SK-N-SH (cell line): ENCODE results near the gene TFB2M. TPM values are rescaled to one million over a fixed set of nuclear protein-coding genes. Genes with fewer than 3 reads are reported as not detected.

Source experiments
- CTCF ChIA-PET: fragments of 300-600, 350-600 bp; formaldehyde crosslinking; extraction: SDS; loops from one replicate; lab custom pipeline; 2021; lab: Yijun Ruan, JAX
- POLR2A ChIA-PET: fragments of 350-600 bp; sonication (Branson Sonifier 250); formaldehyde crosslinking; extraction: SDS; loops from one replicate; lab custom pipeline; 2020; ENCODE audit warnings: antibody characterized with exemption, inconsistent platforms; lab: Yijun Ruan, JAX
- DNase-seq: peaks from one replicate; pipeline ENCODE4 v3.0.0; 2012
- H2AFZ ChIP-seq: fragments of 200-600 bp; sonication (generic); 2 replicates; pipeline ENCODE4 v1.8.1; 2016; ENCODE audit warnings: antibody characterized with exemption, mild to moderate bottlenecking, low read depth
- H3F3A ChIP-seq: fragments of 200-600 bp; sonication (generic); replicated peaks from 2 replicates; pipeline ENCODE3; 2016; ENCODE audit warnings: antibody characterized with exemption, mild to moderate bottlenecking; ENCODE audit not compliant: insufficient read depth
- H3K27ac ChIP-seq, 2 experiments: fragments of 200-500 bp in 1 of 2; fragments of 200-600 bp in 1 of 2; sonication (Bioruptor generic) in 1 of 2; sonication (generic), shearing (Covaris generic) in 1 of 2; 2 replicates each; pipeline versions ENCODE4 v1.5.1 to v1.6.1; 2014 to 2016; ENCODE audit warnings: low read depth in 2 of 2, inconsistent platforms in 1 of 2, low read length in 1 of 2, mild to moderate bottlenecking in 1 of 2, mixed read lengths in 1 of 2
- H3K27me3 ChIP-seq: fragments of 200-600 bp; sonication (generic), shearing (Covaris generic); 2 replicates; pipeline ENCODE4 v1.6.1; 2016; ENCODE audit warnings: mixed run types; ENCODE audit not compliant: insufficient read depth
- H3K36me3 ChIP-seq, 2 experiments: fragments of 200-500 bp in 1 of 2; fragments of 200-600 bp in 1 of 2; sonication (Bioruptor generic) in 1 of 2; sonication (generic) in 1 of 2; replicated peaks in 1 of 2; 2 replicates each; pipeline versions ENCODE3 to v1.5.1; 2014 to 2016; ENCODE audit warnings: low read length in 1 of 2, mild to moderate bottlenecking in 1 of 2; ENCODE audit not compliant: insufficient read depth in 2 of 2, control insufficient read depth in 1 of 2
- H3K4me1 ChIP-seq, 2 experiments: fragments of 200-500 bp in 1 of 2; fragments of 200-600 bp in 1 of 2; sonication (Bioruptor generic) in 1 of 2; sonication (generic), shearing (Covaris generic) in 1 of 2; 2 replicates each; pipeline versions ENCODE4 v1.5.1 to v1.6.1; 2014 to 2016; ENCODE audit warnings: low read depth in 1 of 2, low read length in 1 of 2, mixed run types in 1 of 2; ENCODE audit not compliant: insufficient read depth in 2 of 2, control insufficient read depth in 1 of 2
- H3K4me2 ChIP-seq: fragments of 200-600 bp; sonication (generic), shearing (Covaris generic); 2 replicates; pipeline ENCODE4 v1.6.1; 2017; ENCODE audit warnings: mixed run types
- H3K4me3 ChIP-seq, 2 experiments: fragments of 200-500 bp in 1 of 2; fragments of 200-600 bp in 1 of 2; sonication (Bioruptor generic) in 1 of 2; sonication (generic), shearing (Covaris generic) in 1 of 2; 2 replicates each; pipeline versions ENCODE4 v1.5.1 to v1.8.1; 2014 to 2016; ENCODE audit warnings: low read depth in 2 of 2, inconsistent platforms in 1 of 2, low read length in 1 of 2, mild to moderate bottlenecking in 1 of 2, mixed read lengths in 1 of 2, moderate library complexity in 1 of 2
- H3K79me2 ChIP-seq: fragments of 200-600 bp; sonication (generic); 2 replicates; pipeline ENCODE4 v1.8.1; 2017; ENCODE audit warnings: mild to moderate bottlenecking; ENCODE audit not compliant: insufficient read depth
- H3K9ac ChIP-seq: fragments of 200-600 bp; sonication (generic); 2 replicates; pipeline ENCODE4 v1.6.1; 2017; ENCODE audit warnings: mixed run types
- H3K9me2 ChIP-seq: fragments of 200-600 bp; sonication (generic); 2 replicates; pipeline ENCODE4 v1.6.1; 2017; ENCODE audit warnings: mixed run types
- H3K9me3 ChIP-seq: fragments of 200-600 bp; sonication (generic); 2 replicates; pipeline ENCODE4 v1.6.1; 2017; ENCODE audit warnings: mixed run types, mild to moderate bottlenecking, moderate library complexity
- H4K20me1 ChIP-seq: fragments of 200-600 bp; sonication (generic); 2 replicates; pipeline ENCODE4 v1.6.1; 2017; ENCODE audit warnings: mild to moderate bottlenecking, mixed run types; ENCODE audit not compliant: insufficient read depth
- CHD2 ChIP-seq: fragments of 150-350 bp; IDR thresholded peaks from 2 replicates; pipeline ENCODE4 v1.6.1; 2018; ENCODE audit warnings: low read length; ENCODE audit not compliant: partially characterized antibody
- ELF1 ChIP-seq: IDR thresholded peaks from 2 replicates; pipeline ENCODE4 v1.4.0; 2012
- FOXJ3 ChIP-seq: sonication (generic); formaldehyde crosslinking; IDR thresholded peaks from 2 replicates; pipeline ENCODE4 v1.5.1; 2020; ENCODE audit warnings: mild to moderate bottlenecking, missing genetic modification reagents
- FOXM1 ChIP-seq: IDR thresholded peaks from 2 replicates; pipeline ENCODE4 v1.4.0; 2012; ENCODE audit warnings: low read depth, mild to moderate bottlenecking
- JUND ChIP-seq: IDR thresholded peaks from 2 replicates; pipeline ENCODE4 v1.4.0; 2012
- PBX3 ChIP-seq: IDR thresholded peaks from 2 replicates; pipeline ENCODE4; 2012
- RCOR1 ChIP-seq: fragments of 150-350 bp; IDR thresholded peaks from 2 replicates; pipeline ENCODE4 v1.6.1; 2017; ENCODE audit warnings: antibody characterized with exemption, low read length
- REST ChIP-seq: IDR thresholded peaks from 2 replicates; pipeline ENCODE4 v1.6.1; 2012; ENCODE audit warnings: mild to moderate bottlenecking, low read depth, low read length, moderate library complexity
- RXRA ChIP-seq: IDR thresholded peaks from 2 replicates; pipeline ENCODE4 v1.4.0; 2012; ENCODE audit warnings: low read depth, mild to moderate bottlenecking, borderline replicate concordance
- USF1 ChIP-seq: IDR thresholded peaks from 2 replicates; pipeline ENCODE4 v1.4.0; 2012; ENCODE audit warnings: low read depth, borderline replicate concordance
- USF2 ChIP-seq: fragments of 150-350 bp; IDR thresholded peaks from 2 replicates; pipeline ENCODE4 v1.6.1; 2017; ENCODE audit warnings: antibody characterized with exemption, low read length, low read depth, borderline replicate concordance
- ZBTB33 ChIP-seq: IDR thresholded peaks from 2 replicates; pipeline ENCODE4 v1.4.0; 2012; ENCODE audit warnings: low read depth, borderline replicate concordance
- WGBS: methylation state at CpG from one replicate; pipeline ENCODE4 v1.1.6; 2017; ENCODE audit warnings: low lambda C conversion rate; 5-methylcytosine and 5-hydroxymethylcytosine counted together
- polyA plus RNA-seq, 3 experiments: library from polyadenylated mRNA; depleted of rRNA; stranded (reverse); fragments of >200 nt; gene quantifications; 2 replicates each; pipeline ENCODE4 v1.2.3, GENCODE V29; 2012

Gene TFB2M
- polyA plus RNA-seq, 1 of the 3 experiments (the other 2 are of a cell fraction), result 17.3 TPM

- Histone ChIP-seq H3K27me3 (no peaks in the 10 kb centered on the region), H3K9ac (no peak overlapping the region), H2AFZ (no peak overlapping the region), H3K36me3 (peaks cover 3 to 21% of the 10 kb centered on the region in 2 experiments), H3K27ac (no peak overlapping the region), H3K4me2 (no peak overlapping the region), H3K79me2 (peaks cover 98% of the 10 kb centered on the region), H3K9me3 (no peaks in the 10 kb centered on the region), H3K4me3 (no peak overlapping the region), H3F3A (peaks cover 8% of the 10 kb centered on the region), H4K20me1 (no peaks in the 10 kb centered on the region), H3K9me2 (no peaks in the 10 kb centered on the region), H3K4me1 (peaks cover 4 to 6% of the 10 kb centered on the region in 2 experiments; a peak in 3 of 4 replicates)
- no peak for DNase-seq
- ChIA-PET POLR2A (no interaction called here), CTCF (interaction anchor here (1.1 to 1.3 kb wide), 3 partner anchors 8 to 14 kb away, joined by 3 to 5 read pairs (median 3); no protein-coding TSS in a partner anchor)
- 93% methylated on average over 4 of the region's 4 CpGs for WGBS
- TF ChIP-seq ZBTB33 (no peak), REST (no peak), RCOR1 (no peak), USF2 (no peak), JUND (no peak), RXRA (no peak), FOXJ3 (CRISPR knock-in tag) (no peak), CHD2 (no peak), FOXM1 (no peak), ELF1 (no peak), USF1 (no peak), PBX3 (no peak)
These were observed 33.3 kb upstream of the TFB2M start for GRCh38 chr1:246599315-246599714.
